HG03520 (cell line): ENCODE results near the gene PALD1.
"Not testable (repeated sequence)": the region's sequence is repeated elsewhere in the genome, so short reads cannot be mapped to it uniquely, and the experiment has no call there.

Experiments used
- ATAC-seq: cut with Tn5 transposase; IDR thresholded peaks from one replicate; pipeline ENCODE4 v1.9.1; 2021; ENCODE audit warnings: mild to moderate bottlenecking, moderate library complexity; ENCODE audit not compliant: unreplicated experiment

The PALD1 gene

GRCh38 chr10:70600512-70601395 is 122.2 kb downstream of the PALD1 start:
- ATAC-seq, result no peak

DNA sequence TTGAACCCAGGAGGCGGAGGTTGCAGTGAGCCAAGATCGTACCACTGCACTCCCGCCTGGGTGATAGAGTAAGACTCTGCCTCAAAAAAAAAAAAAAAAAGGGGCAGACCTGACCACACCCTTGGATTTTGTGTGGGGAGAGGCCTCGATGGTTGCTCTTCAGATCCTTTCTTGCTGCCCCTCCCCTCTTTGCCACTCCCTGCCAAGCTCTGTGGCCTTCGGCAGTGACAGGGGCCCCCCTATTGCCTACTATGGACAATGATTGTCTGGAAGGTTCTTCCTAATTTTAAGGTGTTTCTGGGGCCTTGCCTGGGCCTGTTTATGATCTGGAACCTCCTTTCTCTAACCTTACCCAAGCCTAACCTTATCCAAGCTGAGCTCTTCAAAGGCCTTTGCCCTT is 123.2 kb downstream of the PALD1 start:
- ATAC-seq, result no peak

GRCh38 chr10:70602665-70603448 is 124.3 kb downstream of the PALD1 start, which contains the start of gene PRF1:
Gene PRF1 (minus strand): TSS chr10:70602741. CDS start chr10:70600902, 1,839 bp downstream.
- ATAC-seq, result no peak

- ATAC-seq, result no peak
Observed at GRCh38 chr10:70603449-70603801, 124.9 kb downstream of the PALD1 start.

- no peak for ATAC-seq
Observed at GRCh38 chr10:70604106-70604505, 125.5 kb downstream of the PALD1 start.

DNA sequence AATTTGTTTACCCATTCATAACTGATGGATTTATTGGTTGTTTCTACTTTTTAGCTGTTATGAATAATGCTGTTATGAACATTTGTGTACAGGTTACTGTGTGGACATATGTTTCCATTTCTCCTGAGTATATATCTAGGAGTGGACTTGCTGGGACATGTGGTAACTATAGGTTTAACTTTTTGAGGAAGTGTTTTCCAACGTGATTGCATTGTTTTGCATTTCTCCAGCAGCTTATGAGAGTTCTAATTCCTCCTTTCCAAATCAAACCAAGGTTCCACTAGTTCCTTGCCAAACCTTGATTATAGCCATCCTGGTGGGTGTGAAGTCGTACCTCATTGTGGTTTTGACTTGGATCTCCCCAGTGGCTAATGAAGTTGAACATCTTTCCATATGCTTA is 126.6 kb downstream of the PALD1 start:
- no peak for ATAC-seq

- ATAC-seq, result no peak
Observed at GRCh38 chr10:70607936-70608335, 129.4 kb downstream of the PALD1 start.

DNA sequence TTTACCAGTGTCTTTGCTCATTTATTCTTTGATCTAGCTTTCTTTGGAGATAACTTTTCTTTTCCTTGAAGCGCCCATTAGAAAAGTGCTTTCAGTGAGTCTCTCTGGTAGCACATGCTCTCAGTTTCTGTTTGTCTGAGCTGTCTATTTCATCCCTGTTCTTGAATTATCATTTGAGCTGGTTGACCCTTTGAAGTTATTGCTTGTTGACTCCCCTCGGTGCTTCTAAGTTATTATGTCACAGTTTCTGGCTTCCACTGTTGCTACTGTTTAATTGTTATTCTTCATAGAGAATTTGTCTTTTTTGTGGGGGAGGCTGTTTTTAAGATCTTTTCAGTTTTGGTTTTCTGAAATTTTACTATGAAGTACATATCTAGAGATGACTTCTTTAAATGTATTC is 135.4 kb downstream of the PALD1 start:
- no peak for ATAC-seq

GRCh38 chr10:70614364-70614763 is 135.8 kb downstream of the PALD1 start:
- not testable (repeated sequence) for ATAC-seq

DNA sequence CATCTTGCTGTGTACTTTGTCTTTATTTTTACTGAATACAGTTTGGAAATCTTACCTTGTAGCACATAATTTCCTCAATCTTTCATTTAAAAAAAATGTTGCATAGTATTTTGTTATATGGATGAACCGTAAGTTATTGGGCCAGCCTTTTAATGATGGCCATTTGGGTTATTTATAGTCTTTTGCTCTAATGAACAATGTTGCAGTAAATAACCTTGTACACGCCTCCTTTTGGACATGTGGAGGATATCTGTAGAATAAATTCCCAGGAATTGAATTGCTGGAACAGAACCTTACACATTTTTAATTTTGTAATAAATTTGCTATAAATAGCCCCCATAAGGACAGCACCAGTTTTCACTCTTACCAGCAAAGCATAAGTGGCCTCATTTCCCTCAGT is 136.6 kb downstream of the PALD1 start:
- ATAC-seq, result no peak

DNA sequence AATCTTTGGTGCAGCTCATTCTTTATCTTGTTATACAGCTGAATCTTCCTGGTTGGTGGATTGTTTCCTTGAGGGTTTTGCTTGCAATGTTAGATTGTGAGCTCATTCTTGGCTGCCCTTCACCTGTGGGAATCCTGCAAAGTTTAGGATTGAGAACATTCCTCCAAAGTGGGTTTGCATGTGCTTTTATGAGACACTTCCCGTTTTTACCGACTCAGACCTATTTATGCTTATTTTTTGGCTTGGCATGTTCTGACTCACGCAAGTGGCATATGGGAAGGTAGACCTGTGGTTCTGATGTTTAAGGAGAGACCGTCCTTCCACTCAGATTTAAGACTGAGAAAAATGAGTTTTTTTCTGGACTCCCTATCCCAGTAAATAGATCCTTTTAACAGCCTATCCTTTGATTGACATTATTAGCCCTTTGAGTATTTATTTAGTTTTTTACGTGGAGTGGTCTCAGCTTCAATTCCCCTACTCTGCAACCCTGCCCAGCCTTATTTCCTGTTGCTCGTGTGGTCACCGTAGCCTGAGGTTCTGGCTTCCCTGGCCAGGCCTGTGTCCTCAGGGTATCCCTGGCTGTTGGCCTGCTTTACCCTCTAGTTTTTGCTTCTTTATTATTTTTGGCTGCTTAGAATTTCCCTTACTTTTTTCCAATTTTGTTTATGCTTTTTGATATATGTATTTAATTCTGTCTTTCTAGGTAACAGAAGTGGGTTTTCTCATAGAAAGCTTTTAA is 137.4 kb downstream of the PALD1 start:
- no peak for ATAC-seq

- ATAC-seq, result no peak
Observed at GRCh38 chr10:70616761-70617160, 138.2 kb downstream of the PALD1 start.
